Breast epithelium (tissue), 4 donors: ENCODE results near the gene LELP1. TPM values are rescaled to one million over a fixed set of nuclear protein-coding genes. Genes with fewer than 3 reads are reported as not detected.

Experiments
- DNase-seq, 2 donors: peaks; one replicate each; pipeline ENCODE4 v3.0.0-alpha.2; 2019; ENCODE audit warnings: low spot score in 2 of 2
- H3K27ac ChIP-seq, 2 donors: fragments of 200-600 bp; sonication (generic) in 1 of 2; one replicate each; pipeline ENCODE4 v1.5.1; 2016 to 2019; ENCODE audit warnings: mild to moderate bottlenecking in 1 of 2
- H3K27me3 ChIP-seq, 2 donors: fragments of 200-600 bp; sonication (generic) in 1 of 2; one replicate each; pipeline versions ENCODE4 v1.5.1 to v1.6.0; 2017 to 2019; ENCODE audit warnings: control low read depth in 1 of 2, mild to moderate bottlenecking in 1 of 2
- H3K36me3 ChIP-seq: fragments of 200-600 bp; one replicate; pipeline ENCODE4 v1.5.1; 2019
- H3K4me1 ChIP-seq, 2 donors: fragments of 200-600 bp; sonication (generic); one replicate each; pipeline ENCODE4 v1.5.1; 2016 to 2019; ENCODE audit warnings: control low read depth in 1 of 2
- H3K4me3 ChIP-seq, 3 donors: fragments of 200-600 bp; sonication (generic); 1 replicate in 2 of 3; 2 replicates in 1 of 3; pipeline ENCODE4 v1.5.1; 2016 to 2019; ENCODE audit warnings: mild to moderate bottlenecking in 3 of 3, moderate library complexity in 2 of 3
- H3K9me3 ChIP-seq, 2 donors: fragments of 200-600 bp; sonication (generic) in 1 of 2; one replicate each; pipeline ENCODE4 v1.5.1; 2016 to 2019; ENCODE audit warnings: control low read depth in 1 of 2
- POLR2A ChIP-seq: fragments of 450-650 bp; IDR thresholded peaks from one replicate; pipeline ENCODE4 v1.6.1; 2016; ENCODE audit warnings: antibody characterized with exemption, mild to moderate bottlenecking, moderate library complexity
- POLR2AphosphoS5 ChIP-seq, 3 donors: sonication (generic); formaldehyde crosslinking; IDR thresholded peaks; one replicate each; pipeline ENCODE4 v1.6.1; 2017; ENCODE audit warnings: antibody characterized with exemption in 3 of 3
- intact Hi-C: fragments of 100-400 bp; cut with DNase I; formaldehyde crosslinking; loops from one replicate; pipeline ENCODE4 v1.15.1; 2023; ENCODE audit warnings: low total_unique reads
- total RNA-seq, 3 donors: library from RNA; depleted of rRNA; stranded (reverse); fragments of >200 nt; gene quantifications; one replicate each; pipeline ENCODE4 v1.1.0, GENCODE V29; 2016
- TF ChIP-seq, protein P1 (sequence below), 3 donors: fragments of 450-650 bp; IDR thresholded peaks; one replicate each; pipeline ENCODE4 v1.5.1; 2016 to 2017; ENCODE audit warnings: antibody characterized with exemption in 3 of 3, mild to moderate bottlenecking in 3 of 3, moderate library complexity in 3 of 3

LELP1 gene
- total RNA-seq, 3 donors from 2014 or later = not detected

GRCh38 chr1:153245466-153245865 lies 42.2 kb downstream of the LELP1 start:
- H3K4me3 ChIP-seq = no peak overlapping the region
- no peak overlapping the region for H3K27ac ChIP-seq
- no peaks in the 10 kb centered on the region for H3K9me3 ChIP-seq
- intact Hi-C loops = no loop called here
- TF ChIP-seq POLR2AphosphoS5 (IDR thresholded peaks at IDR 0.05) (no peak), POLR2A (no peak)
- TF ChIP-seq, protein P1, sequence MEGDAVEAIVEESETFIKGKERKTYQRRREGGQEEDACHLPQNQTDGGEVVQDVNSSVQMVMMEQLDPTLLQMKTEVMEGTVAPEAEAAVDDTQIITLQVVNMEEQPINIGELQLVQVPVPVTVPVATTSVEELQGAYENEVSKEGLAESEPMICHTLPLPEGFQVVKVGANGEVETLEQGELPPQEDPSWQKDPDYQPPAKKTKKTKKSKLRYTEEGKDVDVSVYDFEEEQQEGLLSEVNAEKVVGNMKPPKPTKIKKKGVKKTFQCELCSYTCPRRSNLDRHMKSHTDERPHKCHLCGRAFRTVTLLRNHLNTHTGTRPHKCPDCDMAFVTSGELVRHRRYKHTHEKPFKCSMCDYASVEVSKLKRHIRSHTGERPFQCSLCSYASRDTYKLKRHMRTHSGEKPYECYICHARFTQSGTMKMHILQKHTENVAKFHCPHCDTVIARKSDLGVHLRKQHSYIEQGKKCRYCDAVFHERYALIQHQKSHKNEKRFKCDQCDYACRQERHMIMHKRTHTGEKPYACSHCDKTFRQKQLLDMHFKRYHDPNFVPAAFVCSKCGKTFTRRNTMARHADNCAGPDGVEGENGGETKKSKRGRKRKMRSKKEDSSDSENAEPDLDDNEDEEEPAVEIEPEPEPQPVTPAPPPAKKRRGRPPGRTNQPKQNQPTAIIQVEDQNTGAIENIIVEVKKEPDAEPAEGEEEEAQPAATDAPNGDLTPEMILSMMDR (IDR thresholded peaks at IDR 0.05) = no peak
- no peaks in the 10 kb centered on the region for H3K27me3 ChIP-seq
- H3K36me3 ChIP-seq = no peaks in the 10 kb centered on the region
- DNase-seq = no peak
- H3K4me1 ChIP-seq = no peaks in the 10 kb centered on the region

- intact Hi-C loops = no loop called here
- Histone ChIP-seq H3K27ac (no peak overlapping the region), H3K9me3 (no peaks in the 10 kb centered on the region), H3K27me3 (no peaks in the 10 kb centered on the region), H3K4me1 (no peaks in the 10 kb centered on the region), H3K36me3 (no peaks in the 10 kb centered on the region), H3K4me3 (no peak overlapping the region)
- TF ChIP-seq POLR2AphosphoS5 (IDR thresholded peaks at IDR 0.05) (no peak), POLR2A (no peak)
- TF ChIP-seq, protein P1 (IDR thresholded peaks at IDR 0.05) = no peak
- DNase-seq = no peak
These were observed 42.8 kb downstream of the LELP1 start for GRCh38 chr1:153246018-153246417.

- Histone ChIP-seq H3K27ac (no peak overlapping the region), H3K4me1 (no peaks in the 10 kb centered on the region), H3K36me3 (no peaks in the 10 kb centered on the region), H3K4me3 (no peak overlapping the region), H3K9me3 (no peaks in the 10 kb centered on the region), H3K27me3 (no peaks in the 10 kb centered on the region)
- TF ChIP-seq, protein P1 (IDR thresholded peaks at IDR 0.05) = no peak
- no peak for TF ChIP-seq POLR2A
- TF ChIP-seq POLR2AphosphoS5 (IDR thresholded peaks at IDR 0.05) = no peak
- no peak for DNase-seq
- intact Hi-C loops = no loop called here
These were observed 43.6 kb downstream of the LELP1 start for GRCh38 chr1:153246825-153247224.

DNA sequence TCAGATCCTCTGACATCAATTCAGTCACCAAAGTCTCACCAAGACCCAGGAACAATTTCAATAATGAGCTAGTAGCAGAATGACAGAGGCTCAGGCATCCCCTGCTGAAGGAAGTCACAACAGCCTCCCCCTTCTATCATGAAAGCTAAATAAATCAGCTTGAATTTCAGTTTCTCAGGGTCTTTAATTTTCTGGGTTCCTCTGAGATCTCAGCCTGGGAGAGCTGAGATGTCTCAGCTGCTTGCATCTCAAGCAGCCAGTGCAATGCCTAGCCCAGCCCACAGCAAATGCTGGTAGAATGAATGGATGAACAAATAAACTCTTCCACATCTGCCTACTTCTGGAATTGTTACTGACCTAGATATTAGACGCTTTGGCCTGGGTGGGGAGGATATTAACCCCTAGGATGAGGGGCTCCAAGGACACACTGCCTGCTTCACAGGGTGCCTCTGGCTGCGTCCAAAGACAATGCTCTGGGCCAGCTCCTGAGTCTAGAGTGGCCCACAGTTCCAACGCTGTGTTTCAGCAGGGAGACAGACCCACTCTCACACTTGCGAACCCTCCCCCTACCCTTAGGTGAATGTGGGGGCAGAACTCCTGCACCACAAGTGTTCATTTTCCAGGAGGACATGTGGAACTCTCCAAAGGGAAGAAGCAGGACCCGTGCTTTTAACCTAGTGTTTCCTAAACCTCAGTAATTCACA lies 45.1 kb downstream of the LELP1 start:
- no peak for DNase-seq
- intact Hi-C loops = no loop called here
- Histone ChIP-seq H3K27me3 (no peaks in the 10 kb centered on the region), H3K9me3 (no peaks in the 10 kb centered on the region), H3K4me3 (no peak overlapping the region), H3K4me1 (no peaks in the 10 kb centered on the region), H3K36me3 (no peaks in the 10 kb centered on the region), H3K27ac (no peak overlapping the region)
- TF ChIP-seq POLR2AphosphoS5 (IDR thresholded peaks at IDR 0.05) = no peak
- TF ChIP-seq, protein P1 (IDR thresholded peaks at IDR 0.05) = no peak
- TF ChIP-seq POLR2A = no peak

DNA sequence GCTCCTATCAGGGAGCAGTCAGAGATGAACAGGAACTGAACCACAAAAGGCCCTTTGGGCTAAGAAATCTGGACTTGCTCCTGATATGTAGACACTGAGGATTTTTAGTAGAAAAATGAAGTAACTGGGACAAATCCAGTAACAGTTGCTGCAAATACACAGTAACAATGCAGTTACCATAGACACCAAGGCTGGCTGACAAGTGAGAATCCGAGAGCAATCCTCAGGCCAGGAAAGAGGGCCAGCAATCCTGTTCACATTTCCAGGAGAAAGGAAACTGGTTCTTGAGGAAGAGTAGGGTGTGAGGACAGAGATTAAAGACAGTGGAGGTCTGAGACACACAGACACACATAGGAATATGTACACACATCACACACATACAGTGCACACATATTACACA lies 46.9 kb downstream of the LELP1 start:
- Histone ChIP-seq H3K9me3 (no peaks in the 10 kb centered on the region), H3K27ac (no peak overlapping the region), H3K4me3 (no peak overlapping the region), H3K4me1 (no peaks in the 10 kb centered on the region), H3K27me3 (no peaks in the 10 kb centered on the region), H3K36me3 (no peaks in the 10 kb centered on the region)
- TF ChIP-seq POLR2AphosphoS5 (IDR thresholded peaks at IDR 0.05) (no peak), POLR2A (no peak)
- TF ChIP-seq, protein P1 (IDR thresholded peaks at IDR 0.05) = no peak
- no peak for DNase-seq
- intact Hi-C loops = no loop called here
